Upper lobe of right lung (tissue), 1 donor: Measurements from ENCODE around the gene HACD2. TPM values are rescaled to one million over a fixed set of nuclear protein-coding genes. Genes with fewer than 3 reads are reported as not detected.

Experiments
- ATAC-seq: fragments of 200-7000 bp; cut with Tn5 transposase; one replicate; pipeline ENCODE4 v1.9.1; 2020; ENCODE audit warnings: mild to moderate bottlenecking, moderate library complexity
- DNase-seq: peaks from one replicate; pipeline ENCODE4 v3.0.0-alpha.2; 2020
- H3K27ac ChIP-seq: fragments of 200-600 bp; one replicate; pipeline ENCODE4 v1.8.0; 2022
- H3K27me3 ChIP-seq: fragments of 200-600 bp; one replicate; pipeline ENCODE4 v1.8.0; 2022; ENCODE audit warnings: mild to moderate bottlenecking
- H3K36me3 ChIP-seq: fragments of 200-600 bp; one replicate; pipeline ENCODE4 v1.8.0; 2022
- H3K4me1 ChIP-seq: fragments of 200-600 bp; one replicate; pipeline ENCODE4 v1.8.0; 2022
- H3K4me3 ChIP-seq: fragments of 200-600 bp; one replicate; pipeline ENCODE4 v1.8.0; 2022; ENCODE audit warnings: mild to moderate bottlenecking
- H3K9me3 ChIP-seq: fragments of 200-600 bp; one replicate; pipeline ENCODE4 v1.8.0; 2022
- CTCF ChIP-seq: fragments of 200-600 bp; IDR thresholded peaks from one replicate; pipeline ENCODE4 v1.8.0; 2022; ENCODE audit warnings: antibody characterized with exemption
- intact Hi-C: fragments of 100-400 bp; cut with DNase I; formaldehyde crosslinking; loops from one replicate; pipeline ENCODE4 v1.11.0; 2022
- total RNA-seq: library from RNA; stranded (reverse); fragmentation: NEBNext Ultra II Directional; extraction: Animal tissue kit (Norgen Biotek cat#: 25700); gene quantifications from one replicate; pipeline ENCODE4 v1.2.1, GENCODE V29; 2021
- donor health status: DM: no; HTN: yes; CAD: no; lungs with severe emphysema.

The HACD2 gene
- total RNA-seq, 1 donor from 2014 or later: 47.2 TPM

- TF ChIP-seq CTCF: no peak
- intact Hi-C loops: no loop called here
Observed at GRCh38 chr3:123597561-123597960, 12.7 kb upstream of the HACD2 start.

DNA sequence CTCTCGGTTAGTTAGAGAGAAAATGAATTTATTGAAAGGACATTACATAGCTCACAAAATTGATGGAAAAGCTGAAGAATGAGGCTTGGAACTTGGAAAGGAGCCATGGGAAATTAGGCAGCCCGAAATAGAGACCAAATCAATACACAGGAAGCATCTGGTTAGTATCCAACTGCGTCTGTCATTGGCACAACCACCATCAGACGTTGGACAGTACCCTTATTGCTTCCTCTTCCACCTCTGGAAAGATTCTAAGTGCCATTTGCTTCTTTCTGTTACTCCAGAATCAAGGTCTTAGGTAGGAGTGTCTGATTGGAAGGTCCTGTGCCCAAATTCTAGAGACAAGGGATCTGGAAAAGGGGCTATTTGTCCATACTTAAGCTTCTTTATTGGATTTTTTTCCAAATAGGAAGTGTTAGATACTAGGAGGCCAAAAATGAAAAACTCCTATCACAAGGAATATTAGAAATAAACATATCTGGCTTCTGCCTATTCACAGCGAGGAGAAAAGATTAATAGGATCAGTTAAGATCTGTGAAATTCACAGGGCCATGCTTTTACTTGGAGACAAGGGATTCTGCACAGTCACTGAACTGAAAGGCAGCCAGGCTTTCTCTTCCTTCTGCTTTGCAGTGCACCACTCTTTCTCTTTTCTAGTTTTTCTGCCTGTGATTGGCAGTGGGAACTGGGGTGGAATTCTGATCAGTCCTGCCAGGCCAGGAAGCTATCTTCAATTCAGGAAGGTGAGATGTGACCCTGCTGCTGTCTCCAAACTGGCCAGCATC lies 10.7 kb upstream of the HACD2 start:
- DNase-seq (no peak), ATAC-seq (no peak)
- no peak for TF ChIP-seq CTCF
- Histone ChIP-seq H3K27me3 (no peaks in the 10 kb centered on the region), H3K9me3 (no peaks in the 10 kb centered on the region), H3K4me3 (no peak overlapping the region), H3K36me3 (no peaks in the 10 kb centered on the region), H3K4me1 (no peaks in the 10 kb centered on the region), H3K27ac (no peak overlapping the region)
- intact Hi-C loops: no loop called here

More at GRCh38 chr3:123597561-123597960, 12.7 kb upstream of the HACD2 start:
- Histone ChIP-seq H3K9me3 (no peaks in the 10 kb centered on the region), H3K36me3 (no peaks in the 10 kb centered on the region), H3K27ac (no peak overlapping the region), H3K27me3 (no peaks in the 10 kb centered on the region), H3K4me1 (no peaks in the 10 kb centered on the region), H3K4me3 (no peak overlapping the region)
- ATAC-seq: no peak
- no peak for DNase-seq

DNA sequence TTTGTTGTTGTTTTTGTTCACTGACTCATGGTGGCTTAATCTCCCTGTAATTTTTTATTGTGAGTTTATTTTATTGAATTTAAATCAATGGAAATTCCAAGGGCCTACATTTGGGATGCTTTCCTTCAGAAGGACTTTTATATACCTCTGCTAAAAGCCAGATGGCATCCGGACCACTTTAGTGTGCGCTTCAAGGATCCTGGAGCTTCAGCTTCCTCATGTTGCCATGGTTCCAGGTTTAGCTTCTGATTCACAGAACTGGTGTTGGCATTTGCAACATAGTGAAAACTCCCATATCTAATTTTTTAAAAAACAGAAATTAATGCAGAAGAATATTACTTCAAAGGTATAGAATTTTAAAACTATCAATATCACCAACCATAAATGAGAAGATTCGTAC lies 8.5 kb upstream of the HACD2 start:
- Histone ChIP-seq H3K4me3 (no peak overlapping the region), H3K4me1 (no peaks in the 10 kb centered on the region), H3K36me3 (no peaks in the 10 kb centered on the region), H3K27ac (no peak overlapping the region), H3K9me3 (no peaks in the 10 kb centered on the region), H3K27me3 (no peaks in the 10 kb centered on the region)
- DNase-seq (no peak), ATAC-seq (no peak)
- intact Hi-C loops: no loop called here
- TF ChIP-seq CTCF: no peak

DNA sequence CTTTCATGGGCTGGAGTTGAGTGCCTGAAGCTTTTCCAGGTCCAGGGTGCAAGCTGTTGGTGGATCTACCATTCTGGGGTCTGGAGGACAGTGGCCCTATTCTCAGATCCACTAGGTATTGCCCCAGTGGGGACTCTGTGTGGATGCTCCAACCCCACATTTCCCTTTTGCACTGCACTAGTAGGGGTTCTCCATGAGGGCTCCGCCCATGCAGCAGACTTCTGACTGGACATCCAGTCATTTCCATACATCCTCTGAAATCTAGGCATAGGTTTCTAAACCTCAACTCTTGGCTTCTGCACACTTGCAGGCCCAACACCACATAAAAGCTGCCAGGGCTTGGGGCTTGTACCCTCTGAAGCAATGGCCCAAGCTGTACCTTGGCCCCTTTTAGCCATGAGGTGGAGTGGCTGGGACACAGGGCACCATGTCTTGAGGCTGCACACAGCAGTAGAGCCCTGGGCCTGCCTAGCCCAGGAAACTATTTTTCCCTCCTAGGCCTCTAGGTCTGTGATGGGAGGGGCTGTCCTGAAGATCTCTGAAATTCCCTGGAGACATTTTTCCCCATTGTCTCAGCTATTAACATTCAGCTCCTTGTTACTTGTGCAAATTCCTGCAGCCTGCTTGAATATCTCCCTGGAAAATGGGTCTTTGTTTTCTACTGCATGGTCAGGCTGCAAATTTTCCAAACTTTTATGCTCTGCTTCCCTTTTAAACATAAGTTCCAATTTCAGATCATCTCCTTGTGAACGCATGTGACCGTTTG lies 6.0 kb upstream of the HACD2 start:
- no peak overlapping the region for H3K4me3 ChIP-seq
- H3K36me3 ChIP-seq: no peaks in the 10 kb centered on the region
- peaks cover 9% of the 10 kb centered on the region for H3K4me1 ChIP-seq
- no peak overlapping the region for H3K27ac ChIP-seq
- DNase-seq (no peak), ATAC-seq (no peak)
- H3K9me3 ChIP-seq: no peaks in the 10 kb centered on the region
- H3K27me3 ChIP-seq: no peaks in the 10 kb centered on the region
- intact Hi-C loops: no loop called here
- TF ChIP-seq CTCF: no peak

- Histone ChIP-seq H3K36me3 (no peaks in the 10 kb centered on the region), H3K27me3 (no peaks in the 10 kb centered on the region), H3K4me3 (no peak overlapping the region), H3K27ac (no peak overlapping the region), H3K4me1 (peaks cover 22% of the 10 kb centered on the region), H3K9me3 (no peaks in the 10 kb centered on the region)
- ATAC-seq: no peak
- TF ChIP-seq CTCF: no peak
- DNase-seq: no peak
- intact Hi-C loops: no loop called here
Observed at GRCh38 chr3:123587401-123587800, 2.5 kb upstream of the HACD2 start.
